Neural crest cell (in vitro differentiated cells): ENCODE data around the gene DSG2. TPM values are rescaled to one million over a fixed set of nuclear protein-coding genes. Genes with fewer than 3 reads are reported as not detected.
A peak's percentile ranks its signal among the peaks of the same experiment; 100 is the strongest.

Experiments
- DNase-seq: peaks from one replicate; pipeline ENCODE4 v3.0.0; 2021; ENCODE audit warnings: low read depth, mixed read lengths, low spot score
- H3K27ac Mint-ChIP-seq: one replicate; pipeline ENCODE4 v1.8.0; 2021; ENCODE audit warnings: mild to moderate bottlenecking, mixed read lengths; ENCODE audit not compliant: unreplicated experiment
- H3K27me3 Mint-ChIP-seq: 2 replicates; pipeline ENCODE4 v1.8.0; 2021; ENCODE audit warnings: low read depth, mild to moderate bottlenecking, mixed read lengths
- H3K36me3 Mint-ChIP-seq: 2 replicates; pipeline ENCODE4 v1.8.0; 2021; ENCODE audit warnings: low read depth, mild to moderate bottlenecking, mixed read lengths
- H3K4me1 Mint-ChIP-seq: 2 replicates; pipeline ENCODE4 v1.8.0; 2021; ENCODE audit warnings: mixed read lengths
- H3K4me3 Mint-ChIP-seq: one replicate; pipeline ENCODE4 v1.8.0; 2021; ENCODE audit warnings: mild to moderate bottlenecking, mixed read lengths
- H3K9me3 Mint-ChIP-seq: 2 replicates; pipeline ENCODE4 v1.8.0; 2021; ENCODE audit warnings: mixed read lengths
- total RNA-seq: library from RNA; stranded (reverse); gene quantifications from 2 replicates; pipeline ENCODE4 v1.2.1, GENCODE V29; 2021
- TF ChIP-seq, protein P1 (sequence below): fragments of 200-600 bp; sonication (generic); conservative IDR thresholded peaks from 2 replicates; pipeline ENCODE4 v1.5.0; 2021; ENCODE audit warnings: antibody characterized with exemption, mild to moderate bottlenecking

The DSG2 gene
- total RNA-seq, 1 donor from 2014 or later, result 18.4 TPM

- Mint-ChIP-seq H3K27ac (no peak overlapping the region), H3K27me3 (no peaks in the 10 kb centered on the region), H3K4me3 (no peak overlapping the region), H3K4me1 (no peaks in the 10 kb centered on the region), H3K9me3 (peaks cover 3% of the 10 kb centered on the region), H3K36me3 (peaks cover 15% of the 10 kb centered on the region)
- no peak for DNase-seq
- TF ChIP-seq, protein P1, sequence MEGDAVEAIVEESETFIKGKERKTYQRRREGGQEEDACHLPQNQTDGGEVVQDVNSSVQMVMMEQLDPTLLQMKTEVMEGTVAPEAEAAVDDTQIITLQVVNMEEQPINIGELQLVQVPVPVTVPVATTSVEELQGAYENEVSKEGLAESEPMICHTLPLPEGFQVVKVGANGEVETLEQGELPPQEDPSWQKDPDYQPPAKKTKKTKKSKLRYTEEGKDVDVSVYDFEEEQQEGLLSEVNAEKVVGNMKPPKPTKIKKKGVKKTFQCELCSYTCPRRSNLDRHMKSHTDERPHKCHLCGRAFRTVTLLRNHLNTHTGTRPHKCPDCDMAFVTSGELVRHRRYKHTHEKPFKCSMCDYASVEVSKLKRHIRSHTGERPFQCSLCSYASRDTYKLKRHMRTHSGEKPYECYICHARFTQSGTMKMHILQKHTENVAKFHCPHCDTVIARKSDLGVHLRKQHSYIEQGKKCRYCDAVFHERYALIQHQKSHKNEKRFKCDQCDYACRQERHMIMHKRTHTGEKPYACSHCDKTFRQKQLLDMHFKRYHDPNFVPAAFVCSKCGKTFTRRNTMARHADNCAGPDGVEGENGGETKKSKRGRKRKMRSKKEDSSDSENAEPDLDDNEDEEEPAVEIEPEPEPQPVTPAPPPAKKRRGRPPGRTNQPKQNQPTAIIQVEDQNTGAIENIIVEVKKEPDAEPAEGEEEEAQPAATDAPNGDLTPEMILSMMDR, result no peak
These were observed 48.5 kb downstream of the DSG2 start for GRCh38 chr18:31546476-31546875.

- Mint-ChIP-seq H3K27ac (no peak overlapping the region), H3K4me3 (no peak overlapping the region), H3K9me3 (no peaks in the 10 kb centered on the region), H3K27me3 (no peaks in the 10 kb centered on the region), H3K36me3 (no peaks in the 10 kb centered on the region), H3K4me1 (no peaks in the 10 kb centered on the region)
- DNase-seq, result no peak
- TF ChIP-seq, protein P1, result no peak
These were observed 50.9 kb downstream of the DSG2 start for GRCh38 chr18:31548853-31549252.

DNA sequence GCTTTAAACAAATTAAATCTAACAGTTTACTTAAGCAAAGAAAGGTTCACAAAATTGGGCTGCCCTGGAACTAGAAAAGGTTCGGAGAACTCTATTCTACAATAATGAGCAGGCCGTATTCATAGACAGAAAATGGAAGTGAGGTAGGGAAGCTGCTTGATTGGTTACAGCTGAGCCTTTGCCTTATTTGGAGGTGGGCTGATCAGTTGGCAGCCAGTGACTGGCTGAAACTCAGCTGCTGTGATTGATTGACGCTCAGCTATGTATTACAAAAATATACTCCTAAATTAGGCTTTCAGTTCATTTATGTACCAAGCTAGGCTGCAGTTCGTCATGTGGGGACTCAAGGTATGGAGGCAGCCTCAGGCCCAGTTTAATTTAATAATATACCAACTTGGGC lies 51.4 kb downstream of the DSG2 start:
- Mint-ChIP-seq H3K4me1 (no peaks in the 10 kb centered on the region), H3K9me3 (no peaks in the 10 kb centered on the region), H3K4me3 (no peak overlapping the region), H3K27ac (no peak overlapping the region), H3K36me3 (no peaks in the 10 kb centered on the region), H3K27me3 (no peaks in the 10 kb centered on the region)
- TF ChIP-seq, protein P1, result no peak
- DNase-seq, result no peak

- Mint-ChIP-seq H3K27me3 (no peaks in the 10 kb centered on the region), H3K4me3 (no peak overlapping the region), H3K27ac (no peak overlapping the region), H3K36me3 (no peaks in the 10 kb centered on the region), H3K9me3 (no peaks in the 10 kb centered on the region), H3K4me1 (peaks cover 5% of the 10 kb centered on the region)
- TF ChIP-seq, protein P1, result no peak
- DNase-seq, result no peak
These were observed 53.9 kb downstream of the DSG2 start for GRCh38 chr18:31551883-31552282.

DNA sequence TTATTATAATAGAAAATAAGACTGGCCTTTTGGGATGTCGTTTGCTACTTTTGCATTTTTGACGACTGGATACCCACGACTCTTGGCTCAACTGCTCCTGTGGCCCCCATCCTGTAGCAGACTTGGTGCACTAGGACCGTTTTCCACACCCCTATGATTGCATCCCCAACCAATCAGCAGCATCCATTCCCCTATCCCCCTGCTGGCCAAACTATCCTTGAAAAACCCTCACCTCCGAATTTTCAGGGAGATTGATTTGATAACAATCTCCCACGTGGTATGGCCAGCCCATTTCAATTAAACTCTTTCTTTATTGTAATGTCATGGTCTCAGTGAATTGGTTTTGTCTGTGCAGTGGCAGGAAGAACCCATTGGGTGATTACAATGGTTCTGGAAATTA lies 55.8 kb downstream of the DSG2 start:
- no peak for DNase-seq
- TF ChIP-seq, protein P1, result peak; percentile 28
- no peaks in the 10 kb centered on the region for H3K27me3 Mint-ChIP-seq
- no peak overlapping the region for H3K4me3 Mint-ChIP-seq
- H3K9me3 Mint-ChIP-seq, result no peaks in the 10 kb centered on the region
- no peaks in the 10 kb centered on the region for H3K36me3 Mint-ChIP-seq
- no peak overlapping the region for H3K27ac Mint-ChIP-seq
- peaks cover 5% of the 10 kb centered on the region for H3K4me1 Mint-ChIP-seq

- no peak for DNase-seq
- TF ChIP-seq, protein P1, result no peak
- Mint-ChIP-seq H3K4me1 (peaks cover 5% of the 10 kb centered on the region), H3K4me3 (no peak overlapping the region), H3K27ac (no peak overlapping the region), H3K27me3 (no peaks in the 10 kb centered on the region), H3K36me3 (no peaks in the 10 kb centered on the region), H3K9me3 (no peaks in the 10 kb centered on the region)
These were observed 56.8 kb downstream of the DSG2 start for GRCh38 chr18:31554776-31555175.
